K562 (cell line): Measurements from ENCODE around the gene SOX6. TPM values are rescaled to one million over a fixed set of nuclear protein-coding genes. Genes with fewer than 3 reads are reported as not detected.
A peak's percentile ranks its signal among the peaks of the same experiment; 100 is the strongest.

Source experiments
- BRD9 ChIP-seq: fragments of 450-650 bp; IDR thresholded peaks from 2 replicates; pipeline ENCODE4 v1.6.1; 2018; ENCODE audit warnings: low read depth; ENCODE audit not compliant: partially characterized antibody
- BRF2 ChIP-seq: IDR thresholded peaks from 3 replicates; pipeline ENCODE4 v1.6.1; 2011; ENCODE audit warnings: borderline replicate concordance, mild to moderate bottlenecking; ENCODE audit not compliant: insufficient read length, insufficient read depth
- CBFA2T2 ChIP-seq: fragments of 450-650 bp; conservative IDR thresholded peaks from 2 replicates; pipeline ENCODE4 v1.6.1; 2017; ENCODE audit warnings: mild to moderate bottlenecking
- CTCF ChIP-seq, 3 experiments: IDR thresholded peaks in 2 of 3; conservative IDR thresholded peaks in 1 of 3; 2 replicates each; pipeline ENCODE4 v1.5.1; 2011 to 2012; ENCODE audit warnings: low read length in 3 of 3, mild to moderate bottlenecking in 3 of 3, control low read depth in 2 of 3, improper control_type of control experiment in 1 of 3, inconsistent platforms in 1 of 3, low read depth in 1 of 3, mixed read lengths in 1 of 3, moderate library complexity in 1 of 3; ENCODE audit not compliant: insufficient read depth in 2 of 3
- DEAF1 ChIP-seq: fragments of 450-650 bp; formaldehyde crosslinking; IDR thresholded peaks from 2 replicates; pipeline ENCODE4 v1.4.0; 2020; ENCODE audit warnings: mild to moderate bottlenecking, moderate library complexity
- DNMT1 ChIP-seq: fragments of 450-650 bp; IDR thresholded peaks from 2 replicates; pipeline ENCODE4 v1.6.1; 2016; ENCODE audit warnings: antibody characterized with exemption, mild to moderate bottlenecking
- EGR1 ChIP-seq: fragments of 450-650 bp; conservative IDR thresholded peaks from 2 replicates; pipeline ENCODE4 v1.6.1; 2017; ENCODE audit warnings: mild to moderate bottlenecking
- HMG20B ChIP-seq: fragments of 250-450 bp; sonication (Bioruptor Pico); IDR thresholded peaks from 2 replicates; pipeline ENCODE4 v1.5.0; 2021; ENCODE audit warnings: mild to moderate bottlenecking
- HOXB6 ChIP-seq: fragments of 250-450 bp; sonication (Bioruptor Pico); IDR thresholded peaks from 2 replicates; pipeline ENCODE4 v1.5.1; 2022; ENCODE audit warnings: mild to moderate bottlenecking, borderline replicate concordance
- ID3 ChIP-seq, 2 experiments: fragments of 250-450 bp in 1 of 2; fragments of 450-650 bp in 1 of 2; sonication (Bioruptor Pico) in 1 of 2; IDR thresholded peaks; 2 replicates each; pipeline versions ENCODE4 v1.6.1 to v1.8.0; 2016 to 2021; ENCODE audit warnings: mild to moderate bottlenecking in 2 of 2, moderate library complexity in 2 of 2, missing compliant biosample characterization in 1 of 2, missing genetic modification characterization in 1 of 2
- PBX2 ChIP-seq, 2 experiments: IDR thresholded peaks in 1 of 2; conservative IDR thresholded peaks in 1 of 2; 2 replicates each; pipeline ENCODE4 v1.6.1; 2016; ENCODE audit warnings: low read depth in 2 of 2, mild to moderate bottlenecking in 1 of 2, missing compliant biosample characterization in 1 of 2, missing genetic modification characterization in 1 of 2, moderate library complexity in 1 of 2
- RAD21 ChIP-seq, 2 experiments: fragments of 250-450 bp in 1 of 2; fragments of 450-650 bp in 1 of 2; sonication (Bioruptor Pico) in 1 of 2; formaldehyde crosslinking in 1 of 2; IDR thresholded peaks in 1 of 2; conservative IDR thresholded peaks in 1 of 2; 2 replicates each; pipeline versions ENCODE4 v1.4.0 to v1.8.0; 2020 to 2022; ENCODE audit warnings: mild to moderate bottlenecking in 2 of 2, moderate library complexity in 1 of 2
- RHOXF2B ChIP-seq: fragments of 250-450 bp; sonication (Bioruptor Pico); conservative IDR thresholded peaks from 2 replicates; pipeline ENCODE4 v1.5.1; 2021
- SMC3 ChIP-seq: conservative IDR thresholded peaks from 2 replicates; pipeline ENCODE4 v1.6.1; 2011; ENCODE audit warnings: low read depth, low read length, improper control_type of control experiment; ENCODE audit not compliant: insufficient read depth
- TCF3 ChIP-seq: sonication (generic); formaldehyde crosslinking; IDR thresholded peaks from 2 replicates; pipeline ENCODE4 v1.4.0; 2020; ENCODE audit warnings: mild to moderate bottlenecking, missing genetic modification reagents
- ZBTB9 ChIP-seq: fragments of 450-650 bp; formaldehyde crosslinking; IDR thresholded peaks from 2 replicates; pipeline ENCODE4 v1.4.0; 2020; ENCODE audit warnings: mild to moderate bottlenecking, moderate library complexity
- ZNF24 ChIP-seq: fragments of 450-650 bp; IDR thresholded peaks from 2 replicates; pipeline ENCODE4 v1.6.1; 2016
- ZNF263 ChIP-seq: sonication (generic); formaldehyde crosslinking; IDR thresholded peaks from 2 replicates; pipeline ENCODE4 v1.8.0; 2022; ENCODE audit warnings: mild to moderate bottlenecking, missing genetic modification reagents, borderline replicate concordance
- polyA plus RNA-seq, 8 experiments: library from polyadenylated mRNA; depleted of rRNA in 4 of 8; stranded (reverse) in 5 of 8; unstranded in 3 of 8; fragments of >200 nt; fragmentation: Nextera tagmentation in 2 of 8; fragmentation: Illumina TruSeq in 1 of 8; extraction: Ambion mirVana in 2 of 8; extraction: Trizol in 1 of 8; gene quantifications; 2 replicates each; pipeline versions ENCODE4 v1.2.1 to v1.2.3, GENCODE V29; 2011 to 2014; ENCODE audit warnings: inconsistent platforms in 1 of 8, missing spikeins in 1 of 8
- total RNA-seq, 7 experiments: library from RNA; depleted of rRNA in 6 of 7; stranded (reverse); fragments of >200 nt in 6 of 7; fragmentation: Illumina TruSeq in 2 of 7; extraction: Trizol in 2 of 7; gene quantifications; 2 replicates each; pipeline versions ENCODE4 v1.2.1 to v1.2.3, GENCODE V29; 2011 to 2021; ENCODE audit warnings: low replicate concordance in 1 of 7

SOX6 gene
- total and polyA plus RNA-seq, 9 of the 15 experiments (the other 6 are each of a cell fraction or from before 2014, with no cell fraction given), result 0.89 to 8.7 (median 5.7) TPM

- peak; percentile 64 for TF ChIP-seq RAD21 (CRISPR knock-in tag; conservative IDR thresholded peaks at IDR 0.05 in 1 of 2, IDR thresholded peaks at IDR 0.05 in 1 of 2)
- TF ChIP-seq DEAF1 (CRISPR knock-in tag), result peak; percentile 49; the same call in 1 of the 2 replicates
- TF ChIP-seq HOXB6, result no peak
- no peak for TF ChIP-seq DNMT1
- TF ChIP-seq ID3 (CRISPR knock-in tag; IDR thresholded peaks at IDR 0.05), result no peak
- no peak for TF ChIP-seq ID3 (tag; IDR thresholded peaks at IDR 0.05)
- TF ChIP-seq PBX2 (CRISPR knock-in tag; IDR thresholded peaks at IDR 0.05; ENCODE audit: low read depth), result no peak
- peak; percentile 83 for TF ChIP-seq PBX2 (tag; conservative IDR thresholded peaks at IDR 0.05; ENCODE audit: low read depth)
- no peak for TF ChIP-seq ZBTB9 (CRISPR knock-in tag)
- peak; percentile 45 to 59 (median 48) for TF ChIP-seq CTCF (IDR thresholded peaks at IDR 0.05 in 2 of 3, conservative IDR thresholded peaks at IDR 0.05 in 1 of 3; ENCODE audit: insufficient read depth in 2 of 3, low read depth in 1 of 3, low read length in 3 of 3)
- no peak for TF ChIP-seq EGR1
- TF ChIP-seq SMC3, result peak; percentile 33; the same call in 1 of the 2 replicates
- TF ChIP-seq RHOXF2B (CRISPR knock-in tag), result no peak
- no peak for TF ChIP-seq CBFA2T2
- TF ChIP-seq ZNF263 (CRISPR knock-in tag), result no peak
- TF ChIP-seq HMG20B (CRISPR knock-in tag), result no peak
- TF ChIP-seq ZNF24, result no peak
- TF ChIP-seq BRF2, result no peak
- no peak for TF ChIP-seq TCF3 (CRISPR knock-in tag)
- no peak for TF ChIP-seq BRD9
Observed at GRCh38 chr11:15923183-15923582, 433.2 kb downstream of the SOX6 start (continued).
